Astrocyte (in vitro differentiated cells and primary cell): ENCODE measurements around the gene GNB1. TPM values are rescaled to one million over a fixed set of nuclear protein-coding genes. Genes with fewer than 3 reads are reported as not detected.

Experiments
- DNase-seq: peaks from one replicate; pipeline ENCODE4 v3.0.0-alpha.2; 2010; ENCODE audit warnings: low read depth
- FAIRE-seq: peaks from 2 replicates; lab custom pipeline; 2011; peaks lifted over from hg19 to GRCh38; lab: Jason Lieb, UNC
- H2AFZ ChIP-seq: 2 replicates; pipeline ENCODE4 v1.6.0; 2012; ENCODE audit warnings: low read depth, low read length, inconsistent platforms
- H3K27ac ChIP-seq: 2 replicates; pipeline ENCODE4 v1.5.1; 2011; ENCODE audit warnings: low read depth, low read length, inconsistent platforms
- H3K27me3 ChIP-seq: 2 replicates; pipeline ENCODE4 v1.6.0; 2011; ENCODE audit warnings: low read length, inconsistent platforms; ENCODE audit not compliant: insufficient read depth
- H3K36me3 ChIP-seq: 2 replicates; pipeline ENCODE4 v1.5.1; 2011; ENCODE audit warnings: low read length, inconsistent platforms; ENCODE audit not compliant: insufficient read depth
- H3K4me1 ChIP-seq: 2 replicates; pipeline ENCODE4 v1.5.1; 2011; ENCODE audit warnings: low read length, inconsistent platforms; ENCODE audit not compliant: insufficient read depth
- H3K4me2 ChIP-seq: 2 replicates; pipeline ENCODE4 v1.6.0; 2012; ENCODE audit warnings: low read length, inconsistent platforms
- H3K4me3 ChIP-seq: 2 replicates; pipeline ENCODE4 v1.5.1; 2011; ENCODE audit warnings: low read depth, mild to moderate bottlenecking, low read length, inconsistent platforms; ENCODE audit not compliant: insufficient read depth
- H3K79me2 ChIP-seq: 2 replicates; pipeline ENCODE4 v1.6.0; 2012; ENCODE audit warnings: mild to moderate bottlenecking, low read length, inconsistent platforms; ENCODE audit not compliant: insufficient read depth
- H3K9ac ChIP-seq: 2 replicates; pipeline ENCODE4 v1.6.0; 2012; ENCODE audit warnings: mild to moderate bottlenecking, low read length, inconsistent platforms
- H3K9me3 ChIP-seq: 2 replicates; pipeline ENCODE4 v1.5.1; 2012; ENCODE audit warnings: low read depth, mild to moderate bottlenecking, low read length, inconsistent platforms; ENCODE audit not compliant: insufficient read depth
- H4K20me1 ChIP-seq: 2 replicates; pipeline ENCODE4 v1.6.0; 2012; ENCODE audit warnings: low read length, inconsistent platforms; ENCODE audit not compliant: insufficient read depth
- H3K27ac Mint-ChIP-seq: one replicate; pipeline ENCODE4 v1.8.0; 2021; ENCODE audit warnings: mild to moderate bottlenecking, mixed read lengths; ENCODE audit not compliant: unreplicated experiment
- H3K27me3 Mint-ChIP-seq: one replicate; pipeline ENCODE4 v1.8.0; 2021; ENCODE audit warnings: low read depth, mixed read lengths; ENCODE audit not compliant: unreplicated experiment
- H3K36me3 Mint-ChIP-seq: one replicate; pipeline ENCODE4 v1.8.0; 2021; ENCODE audit warnings: low read depth, mixed read lengths; ENCODE audit not compliant: unreplicated experiment
- H3K4me1 Mint-ChIP-seq: one replicate; pipeline ENCODE4 v1.8.0; 2021; ENCODE audit warnings: low read depth, mixed read lengths; ENCODE audit not compliant: unreplicated experiment
- H3K4me3 Mint-ChIP-seq: one replicate; pipeline ENCODE4 v1.8.0; 2021; ENCODE audit warnings: mild to moderate bottlenecking, moderate library complexity, mixed read lengths; ENCODE audit not compliant: unreplicated experiment
- H3K9me3 Mint-ChIP-seq: one replicate; pipeline ENCODE4 v1.8.0; 2021; ENCODE audit warnings: mild to moderate bottlenecking, mixed read lengths; ENCODE audit not compliant: unreplicated experiment
- CTCF ChIP-seq: IDR thresholded peaks from 2 replicates; pipeline ENCODE4 v1.5.1; 2011; ENCODE audit warnings: low read depth, mild to moderate bottlenecking, inconsistent platforms, low read length, moderate library complexity; ENCODE audit not compliant: insufficient read depth
- EZH2 ChIP-seq: IDR thresholded peaks from 2 replicates; pipeline ENCODE4 v1.6.1; 2012; ENCODE audit warnings: mild to moderate bottlenecking, low read length, inconsistent platforms; ENCODE audit not compliant: insufficient read depth
- total RNA-seq: library from RNA; stranded (reverse); gene quantifications from 2 replicates; pipeline ENCODE4 v1.2.1, GENCODE V29; 2021

Gene GNB1
- total RNA-seq, 1 donor from 2014 or later, result 602 TPM

DNA sequence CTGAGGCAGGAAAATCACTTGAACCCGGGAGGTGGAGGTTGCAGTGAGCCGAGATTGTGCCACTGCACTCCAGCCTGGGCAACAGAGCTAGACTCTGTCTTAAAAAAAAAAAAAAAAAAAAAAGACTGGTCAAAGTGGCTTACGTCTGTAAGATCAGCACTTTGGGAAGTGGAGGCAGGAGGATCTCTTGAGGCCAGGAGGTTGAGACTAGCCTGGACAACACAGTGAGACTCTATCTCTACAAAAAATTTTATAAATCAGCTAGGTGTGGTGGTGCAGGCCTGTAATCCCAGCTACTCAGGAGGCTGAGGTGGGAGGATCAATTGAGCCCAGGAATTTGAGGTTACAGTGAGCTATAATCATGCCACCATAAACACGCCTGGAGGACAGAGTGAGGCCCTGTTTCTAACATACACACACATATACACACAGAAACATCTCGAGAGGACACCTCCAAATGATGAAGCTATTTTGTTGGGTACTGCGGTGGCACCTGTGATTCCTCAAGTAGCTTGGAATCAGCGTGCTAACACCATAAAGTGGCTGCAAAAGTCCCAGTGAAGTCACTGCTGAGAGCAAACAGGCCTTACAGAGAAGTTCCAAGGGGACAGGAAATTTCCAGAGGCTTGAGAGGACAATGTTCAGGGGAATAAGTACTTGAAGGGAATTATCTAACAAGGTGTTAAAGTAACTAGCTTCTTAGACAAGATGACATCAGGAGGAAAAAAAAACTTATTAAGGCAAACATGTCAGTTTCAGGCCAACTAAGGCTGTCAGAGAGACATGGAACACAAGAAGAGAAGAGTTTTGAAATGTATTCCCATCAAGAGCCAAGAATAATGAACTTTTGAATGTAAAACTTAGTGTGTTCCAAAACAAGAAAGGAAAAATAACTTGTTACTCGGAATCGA lies 114.0 kb downstream of the GNB1 start:
- no peaks in the 10 kb centered on the region for H3K9me3 ChIP-seq
- Mint-ChIP-seq H3K4me3 (peak overlapping the region; percentile 85), H3K4me1 (peaks cover 32% of the 10 kb centered on the region), H3K27me3 (no peaks in the 10 kb centered on the region), H3K27ac (peak overlapping the region; percentile 87), H3K9me3 (no peaks in the 10 kb centered on the region), H3K36me3 (peaks cover 8% of the 10 kb centered on the region)
- H3K9ac ChIP-seq, result peak overlapping the region; percentile 93
- no peak for TF ChIP-seq CTCF
- TF ChIP-seq EZH2, result no peak
- peaks cover 54% of the 10 kb centered on the region for H4K20me1 ChIP-seq
- H3K36me3 ChIP-seq, result peaks cover 2% of the 10 kb centered on the region
- DNase-seq, result no peak
- no peaks in the 10 kb centered on the region for H3K27me3 ChIP-seq
- FAIRE-seq, result no peak
- H3K4me1 ChIP-seq, result peaks cover 29% of the 10 kb centered on the region
- H2AFZ ChIP-seq, result no peak overlapping the region
- peak overlapping the region; percentile 65 for H3K4me3 ChIP-seq
- peaks cover 61% of the 10 kb centered on the region for H3K79me2 ChIP-seq
- peak overlapping the region; percentile 91 for H3K4me2 ChIP-seq
- H3K27ac ChIP-seq, result no peak overlapping the region

DNA sequence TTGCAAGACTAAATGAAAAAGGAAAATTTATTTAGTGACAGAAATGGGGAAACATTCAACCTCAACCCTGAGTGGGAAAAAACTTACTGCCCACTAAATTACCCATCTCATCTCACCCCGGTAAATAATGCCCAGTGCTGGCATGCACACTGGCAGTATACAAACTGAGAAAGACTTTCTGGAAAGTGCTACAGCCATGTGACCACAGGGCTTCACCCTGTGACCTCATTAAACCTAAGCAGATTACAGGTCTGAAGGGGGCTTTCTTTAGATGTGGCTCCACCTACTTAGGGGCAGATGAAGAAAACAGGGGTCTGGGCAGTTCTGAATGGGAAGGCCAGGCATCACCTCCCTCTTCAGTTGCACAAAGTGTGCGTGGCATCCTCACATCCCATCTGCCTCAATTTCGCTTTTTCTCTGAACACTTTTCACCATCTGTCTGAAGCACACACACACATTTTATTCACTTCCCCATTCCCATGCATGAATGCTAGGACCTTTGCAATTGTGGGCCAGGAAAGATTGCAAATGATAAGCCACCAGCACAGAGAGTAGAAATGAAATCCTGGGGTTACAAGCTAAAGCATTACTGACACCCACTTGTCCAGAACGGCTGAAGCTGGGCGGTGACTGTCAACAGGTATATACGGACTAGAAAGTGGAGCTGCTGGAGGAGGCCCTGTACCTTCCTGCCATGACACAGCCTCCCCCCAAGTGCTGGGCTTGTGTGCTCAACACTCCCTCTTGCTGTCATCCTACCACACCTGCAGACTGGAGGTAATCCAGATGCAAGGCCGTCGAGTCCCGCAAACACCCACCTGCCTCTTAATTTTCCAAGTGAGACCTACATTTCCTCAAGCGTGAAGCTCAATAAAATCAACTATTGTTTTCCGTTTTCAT lies 115.3 kb downstream of the GNB1 start:
- Histone ChIP-seq H3K4me1 (peaks cover 27% of the 10 kb centered on the region), H3K9ac (no peak overlapping the region), H3K4me3 (no peak overlapping the region), H3K36me3 (peaks cover 8% of the 10 kb centered on the region), H4K20me1 (peaks cover 50% of the 10 kb centered on the region), H2AFZ (no peak overlapping the region), H3K27ac (no peak overlapping the region), H3K79me2 (peaks cover 73% of the 10 kb centered on the region), H3K9me3 (no peaks in the 10 kb centered on the region), H3K27me3 (no peaks in the 10 kb centered on the region), H3K4me2 (peak overlapping the region; percentile 17)
- Mint-ChIP-seq H3K4me3 (peak overlapping the region; percentile 73), H3K9me3 (no peaks in the 10 kb centered on the region), H3K27me3 (no peaks in the 10 kb centered on the region), H3K27ac (peak overlapping the region; percentile 31), H3K36me3 (peaks cover 12% of the 10 kb centered on the region), H3K4me1 (peaks cover 27% of the 10 kb centered on the region)
- no peak for TF ChIP-seq EZH2
- no peak for FAIRE-seq
- no peak for DNase-seq

GRCh38 chr1:1773874-1774273 lies 117.0 kb downstream of the GNB1 start:
- no peaks in the 10 kb centered on the region for H3K27me3 Mint-ChIP-seq
- H4K20me1 ChIP-seq, result peaks cover 54% of the 10 kb centered on the region
- no peak overlapping the region for H2AFZ ChIP-seq
- H3K27me3 ChIP-seq, result no peaks in the 10 kb centered on the region
- no peak overlapping the region for H3K4me2 ChIP-seq
- DNase-seq (no peak), FAIRE-seq (no peak)
- H3K27ac ChIP-seq, result no peak overlapping the region
- no peak overlapping the region for H3K9ac ChIP-seq
- H3K4me1 Mint-ChIP-seq, result peaks cover 18% of the 10 kb centered on the region
- no peaks in the 10 kb centered on the region for H3K9me3 Mint-ChIP-seq
- H3K36me3 Mint-ChIP-seq, result peaks cover 13% of the 10 kb centered on the region
- no peaks in the 10 kb centered on the region for H3K9me3 ChIP-seq
- H3K4me3 ChIP-seq, result no peak overlapping the region
- H3K79me2 ChIP-seq, result peaks cover 90% of the 10 kb centered on the region
- peaks cover 8% of the 10 kb centered on the region for H3K36me3 ChIP-seq
- no peak overlapping the region for H3K27ac Mint-ChIP-seq
- TF ChIP-seq EZH2, result no peak
- no peak for TF ChIP-seq CTCF
- H3K4me1 ChIP-seq, result peaks cover 12% of the 10 kb centered on the region
- no peak overlapping the region for H3K4me3 Mint-ChIP-seq
